ENCODE measurements around the gene RALGAPA2.

The RALGAPA2 gene

DNA sequence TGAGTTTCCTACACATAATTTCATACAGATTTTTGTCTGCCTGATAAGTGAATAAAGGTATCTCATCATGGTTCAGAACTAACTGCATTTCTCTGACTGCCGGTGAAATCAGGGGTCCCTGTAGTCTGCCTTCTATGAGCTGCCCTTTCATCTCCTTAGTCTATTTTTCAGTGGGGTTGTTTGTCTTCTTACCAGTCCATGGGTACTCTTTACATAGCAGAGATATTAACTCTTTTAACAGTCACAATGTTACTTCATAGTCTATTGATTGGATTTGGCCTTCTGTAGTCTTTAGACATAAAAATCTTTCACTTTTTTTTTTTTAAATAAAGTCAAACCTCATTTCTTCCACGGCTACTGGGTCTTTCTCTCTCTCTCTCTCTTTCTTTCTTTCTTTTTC is 79.8 kb downstream of the RALGAPA2 start:
- DNase-seq (ENCODE audit: low read depth in 1 of 2, low spot score in 1 of 2), result no peak

DNA sequence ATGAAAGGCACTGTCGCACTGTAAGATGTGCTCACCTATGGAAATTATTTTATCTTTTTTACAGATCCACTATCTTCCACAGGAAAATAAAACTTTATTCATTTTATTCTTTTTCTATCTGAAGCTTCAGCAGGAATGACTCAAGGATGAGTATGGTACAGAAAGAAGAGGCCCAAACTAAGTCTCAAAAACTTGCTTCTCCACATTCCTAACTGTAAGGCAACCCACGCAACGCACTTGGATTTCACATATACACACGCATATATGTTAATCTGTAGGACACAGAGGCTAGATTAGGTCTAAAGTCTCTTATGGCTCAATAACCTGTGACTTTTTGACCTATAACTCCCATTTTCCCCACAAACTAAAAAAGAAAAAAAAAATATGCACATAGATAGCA is 81.9 kb downstream of the RALGAPA2 start:
- DNase-seq (ENCODE audit: low read depth in 1 of 2, low spot score in 1 of 2), result no peak

DNA sequence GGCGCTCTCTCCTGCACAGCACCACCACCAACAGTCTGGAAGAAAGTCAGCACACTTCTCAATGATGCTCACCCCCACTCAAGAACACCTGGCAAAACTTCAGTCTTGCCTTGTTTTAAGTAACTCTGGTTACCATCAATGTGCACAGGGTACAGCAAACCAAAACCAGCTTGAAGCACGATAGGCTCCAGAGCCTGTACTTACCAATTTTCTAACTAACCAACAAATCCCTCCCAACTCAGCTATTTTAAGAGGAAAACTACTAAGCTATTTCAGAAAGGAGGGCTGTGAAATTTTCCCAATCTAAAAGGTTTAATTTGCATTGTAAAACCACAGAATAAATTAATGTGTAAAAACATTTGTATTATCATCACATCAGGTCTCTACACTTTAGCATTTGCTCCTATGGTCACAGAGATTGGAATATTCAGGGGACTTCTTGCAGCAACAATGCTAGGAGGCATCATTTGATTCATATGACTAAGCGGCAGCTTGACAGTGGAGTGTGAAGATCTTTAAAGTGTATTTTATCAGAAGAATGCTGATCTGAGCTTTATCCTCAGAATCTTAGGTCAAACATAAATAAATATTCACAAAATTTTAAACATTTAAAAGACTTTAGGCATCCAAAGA is 82.8 kb downstream of the RALGAPA2 start:
- DNase-seq (ENCODE audit: low read depth in 1 of 2, low spot score in 1 of 2), result no peak

DNA sequence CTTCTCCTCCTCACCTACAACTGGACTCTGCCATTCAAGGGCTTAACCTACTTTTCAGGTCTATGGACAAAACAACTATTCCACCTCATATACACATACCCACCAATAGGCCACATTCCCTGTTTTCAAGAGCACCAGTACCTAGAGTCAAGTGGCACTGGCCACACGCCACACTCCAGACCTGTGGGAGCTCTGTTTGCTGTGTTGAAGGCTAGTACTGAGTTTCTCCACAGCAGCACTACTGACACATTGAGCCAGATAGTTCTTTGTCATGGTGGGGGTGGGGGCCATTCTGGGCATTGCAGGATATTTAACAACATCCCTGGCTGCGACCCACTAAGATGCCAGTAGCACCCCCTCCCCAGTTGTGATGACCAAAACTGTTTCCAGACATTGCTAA is 84.1 kb downstream of the RALGAPA2 start:
- DNase-seq (ENCODE audit: low read depth in 1 of 2, low spot score in 1 of 2), result no peak

DNA sequence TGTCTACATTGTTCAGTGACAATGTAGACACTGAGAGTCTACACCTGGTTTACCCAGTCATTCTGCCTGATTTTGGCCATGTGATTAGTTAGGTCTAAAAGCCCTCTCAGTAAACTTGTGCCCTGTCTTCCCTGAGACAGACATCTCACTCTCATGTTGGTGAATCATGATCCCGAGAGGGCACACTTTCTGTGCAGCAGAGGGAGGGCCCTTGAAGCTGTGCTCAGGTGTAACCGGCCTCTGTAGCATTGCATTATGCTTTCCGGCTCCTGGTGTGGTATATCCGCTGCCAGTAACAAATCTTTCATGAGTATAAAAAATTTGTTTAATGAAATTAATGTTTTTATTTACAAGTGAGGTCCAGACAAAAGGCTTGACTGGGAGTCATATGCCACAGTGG is 85.0 kb downstream of the RALGAPA2 start:
- no peak for DNase-seq (ENCODE audit: low read depth in 1 of 2, low spot score in 1 of 2)

DNA sequence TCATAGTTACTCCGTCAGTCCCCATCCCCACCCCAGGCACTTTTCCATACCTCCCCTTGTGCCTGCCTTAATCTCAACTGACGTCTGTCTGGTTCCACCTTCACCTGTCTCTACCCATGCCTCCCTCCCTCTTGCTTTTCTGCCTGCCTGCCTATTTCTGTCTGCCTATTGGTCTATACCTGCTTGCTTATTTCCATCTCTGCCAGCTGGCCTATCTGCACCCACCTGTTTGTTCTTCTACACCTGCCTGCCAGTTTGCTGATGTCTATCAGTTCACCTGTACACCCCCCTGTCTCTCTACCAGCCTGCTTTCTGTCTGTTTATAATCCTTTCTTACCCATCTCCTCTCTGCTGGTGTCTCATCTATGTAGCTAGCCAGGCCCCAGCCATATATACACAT is 87.5 kb downstream of the RALGAPA2 start:
- DNase-seq (ENCODE audit: low read depth in 1 of 2, low spot score in 1 of 2), result no peak

DNA sequence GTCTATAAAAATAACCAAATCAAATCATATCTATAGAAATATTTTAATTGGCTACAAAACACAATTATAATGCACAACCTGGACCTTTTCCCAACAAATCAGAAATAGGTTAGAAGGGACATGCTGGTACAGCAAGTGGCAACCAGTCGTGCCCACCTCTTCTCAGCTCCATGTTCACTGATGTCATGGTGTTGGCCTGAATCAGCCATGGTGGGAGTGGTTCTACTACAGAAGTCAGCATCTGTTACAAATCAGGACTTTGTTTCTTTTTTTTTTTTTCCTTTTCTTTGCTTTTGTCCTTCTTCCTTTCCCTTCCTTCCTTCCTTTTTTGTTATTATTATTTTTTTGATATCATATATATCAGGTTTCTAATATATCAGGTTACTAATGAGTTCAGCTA is 91.2 kb downstream of the RALGAPA2 start:
- DNase-seq (ENCODE audit: low read depth in 1 of 2, low spot score in 1 of 2), result no peak

DNA sequence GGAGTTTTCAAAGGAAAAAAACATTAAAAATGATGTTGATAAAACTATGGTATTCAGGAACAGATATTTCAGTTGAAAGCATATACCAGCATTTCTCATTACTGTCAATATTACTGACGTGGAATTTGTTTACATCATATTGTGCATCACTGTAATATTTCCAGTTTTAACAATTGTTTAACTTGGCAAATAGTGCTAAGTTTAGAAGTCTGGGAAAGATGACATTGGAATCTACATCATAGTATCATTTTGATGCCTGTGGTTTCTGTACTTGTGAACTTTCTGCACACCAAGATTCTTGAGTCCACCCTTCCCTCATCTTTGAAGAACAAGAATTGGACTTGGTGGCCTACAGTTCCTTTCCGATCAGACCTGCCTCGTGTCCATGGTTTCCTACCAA is 98.1 kb downstream of the RALGAPA2 start:
- DNase-seq (ENCODE audit: low read depth in 1 of 2, low spot score in 1 of 2), result no peak

DNA sequence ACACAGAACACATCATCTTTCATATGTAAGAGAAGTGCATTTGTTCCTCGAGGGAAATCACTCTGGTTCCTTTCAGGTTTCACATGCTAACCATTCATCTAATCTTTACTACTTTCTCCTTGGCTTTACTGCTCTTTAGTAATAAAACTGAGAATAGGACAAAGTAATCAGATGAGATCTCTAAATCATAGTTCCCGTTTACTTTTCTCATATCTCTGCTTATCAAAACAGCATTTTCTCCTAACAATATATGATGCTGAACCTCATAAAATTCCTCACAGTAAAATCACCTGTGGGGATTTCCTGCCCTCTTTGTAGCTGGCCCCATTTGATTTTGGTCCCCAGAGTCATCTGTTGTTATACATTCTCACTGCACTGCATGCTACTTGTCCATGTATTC is 100.2 kb downstream of the RALGAPA2 start:
- no peak for DNase-seq (ENCODE audit: low read depth in 1 of 2, low spot score in 1 of 2)

DNA sequence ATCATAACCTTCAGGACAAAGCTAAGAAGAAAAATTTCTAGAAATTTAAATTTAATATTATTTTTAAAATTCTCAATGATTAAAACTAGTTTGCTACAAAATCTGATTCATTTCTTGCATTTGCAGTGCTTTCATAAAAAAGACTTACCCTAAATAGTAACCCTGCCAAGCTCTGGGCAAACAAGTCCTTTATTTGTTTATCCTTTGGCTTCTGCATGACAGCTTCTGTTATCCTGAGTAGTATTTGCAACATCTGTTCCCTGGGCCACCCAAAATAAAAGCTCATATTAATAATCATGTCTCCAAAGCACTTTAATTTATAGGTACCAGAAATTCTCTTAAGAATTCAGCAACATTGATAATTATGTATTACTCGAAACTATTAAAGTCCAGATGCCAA is 101.3 kb downstream of the RALGAPA2 start:
- DNase-seq (ENCODE audit: low read depth in 1 of 2, low spot score in 1 of 2), result no peak

DNA sequence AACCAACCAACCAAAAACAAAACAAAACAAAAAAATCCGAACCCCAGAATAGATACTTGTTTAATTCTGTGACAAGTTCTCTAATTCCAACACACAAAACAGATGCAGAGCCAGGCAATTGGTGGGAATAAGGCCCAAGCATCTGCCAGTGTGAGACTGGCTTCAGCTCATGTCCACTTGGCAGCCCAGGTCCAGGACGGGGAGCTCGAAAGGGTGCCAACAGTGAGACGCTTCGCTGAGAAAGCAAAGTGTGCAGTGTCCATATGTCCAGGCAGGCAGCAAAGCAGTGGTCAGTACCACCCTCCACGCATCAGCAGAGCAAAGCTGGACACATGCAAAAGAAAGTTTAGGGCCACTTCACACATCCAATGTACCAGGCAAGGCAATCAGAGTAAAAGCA is 102.9 kb downstream of the RALGAPA2 start:
- no peak for DNase-seq (ENCODE audit: low read depth in 1 of 2, low spot score in 1 of 2)

DNA sequence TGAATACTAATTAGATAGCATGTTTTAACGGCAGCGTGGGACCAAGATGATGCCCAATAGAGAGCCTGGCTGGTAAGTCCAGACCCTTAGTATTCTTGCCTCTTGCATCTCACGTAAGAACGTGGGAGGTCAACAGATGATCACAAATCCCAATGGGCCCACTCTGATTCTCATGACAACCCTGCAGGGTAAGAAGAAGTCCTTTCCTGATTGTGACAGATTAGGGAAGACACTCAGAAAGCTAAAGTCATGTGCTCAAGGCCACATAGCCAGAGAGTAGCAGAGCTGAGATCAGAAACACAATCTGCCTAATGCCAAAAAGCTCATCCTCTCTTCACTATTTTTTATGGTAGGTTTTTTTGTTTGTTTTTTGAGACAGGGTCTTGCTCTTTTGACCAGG is 103.8 kb downstream of the RALGAPA2 start:
- DNase-seq (ENCODE audit: low read depth in 1 of 2, low spot score in 1 of 2), result no peak

DNA sequence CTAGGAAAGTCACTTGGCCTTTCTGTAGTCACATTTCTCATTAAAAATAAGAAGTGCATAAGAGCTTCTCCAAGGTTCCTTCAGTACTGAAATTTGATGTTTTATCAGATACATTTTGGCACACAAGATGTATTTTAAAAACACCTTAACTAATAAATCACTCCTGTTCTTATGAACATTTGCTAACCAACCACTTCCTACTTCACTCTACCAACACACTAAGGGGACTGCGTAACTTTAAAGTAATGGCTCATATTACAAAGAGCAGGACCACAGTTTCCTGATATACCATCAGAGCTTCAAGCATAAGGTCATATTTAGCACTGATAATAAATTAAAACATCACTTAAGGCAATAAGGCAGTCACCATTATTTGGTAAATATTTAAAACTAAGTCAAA is 104.4 kb downstream of the RALGAPA2 start:
- DNase-seq (ENCODE audit: low read depth in 1 of 2, low spot score in 1 of 2), result no peak

DNA sequence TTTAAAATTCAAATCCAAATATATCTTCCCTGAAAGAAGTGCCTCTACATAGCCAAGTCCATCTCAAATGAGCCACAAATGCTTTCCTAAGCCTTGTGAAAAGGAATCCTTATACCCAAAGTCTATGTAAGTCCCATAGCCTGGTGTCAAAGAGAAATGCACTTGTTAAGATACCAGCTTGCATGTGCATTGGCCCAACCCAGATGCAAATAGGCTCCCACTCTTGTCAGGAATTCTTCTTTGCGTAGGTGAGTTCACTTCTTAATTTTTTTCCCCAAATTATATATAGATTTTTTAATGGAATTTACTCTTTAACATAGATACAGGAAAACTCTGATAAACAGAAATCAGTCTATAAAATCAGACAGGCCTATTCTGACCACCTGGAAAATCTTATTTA is 105.6 kb downstream of the RALGAPA2 start:
- DNase-seq (ENCODE audit: low read depth in 1 of 2, low spot score in 1 of 2), result no peak

DNA sequence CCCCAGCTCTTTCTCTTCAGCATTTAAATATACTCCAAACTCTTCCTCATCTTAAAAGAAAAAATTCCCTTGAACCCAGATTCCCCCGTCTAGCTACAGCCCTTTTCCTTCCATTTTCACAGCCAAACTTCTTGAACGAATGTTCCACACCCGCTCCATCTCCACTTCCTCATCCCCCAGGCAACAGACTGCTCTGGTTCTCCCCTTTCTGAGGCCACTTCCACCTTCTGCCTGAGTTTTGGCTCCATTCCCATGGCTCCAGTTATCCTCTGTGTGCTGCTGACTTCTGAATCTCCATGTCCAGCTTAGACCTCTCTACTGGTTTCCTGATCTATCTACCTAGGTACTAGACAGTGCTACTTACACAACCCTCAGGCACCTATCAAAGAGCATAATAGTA is 106.4 kb downstream of the RALGAPA2 start:
- no peak for DNase-seq (ENCODE audit: low read depth in 1 of 2, low spot score in 1 of 2)

DNA sequence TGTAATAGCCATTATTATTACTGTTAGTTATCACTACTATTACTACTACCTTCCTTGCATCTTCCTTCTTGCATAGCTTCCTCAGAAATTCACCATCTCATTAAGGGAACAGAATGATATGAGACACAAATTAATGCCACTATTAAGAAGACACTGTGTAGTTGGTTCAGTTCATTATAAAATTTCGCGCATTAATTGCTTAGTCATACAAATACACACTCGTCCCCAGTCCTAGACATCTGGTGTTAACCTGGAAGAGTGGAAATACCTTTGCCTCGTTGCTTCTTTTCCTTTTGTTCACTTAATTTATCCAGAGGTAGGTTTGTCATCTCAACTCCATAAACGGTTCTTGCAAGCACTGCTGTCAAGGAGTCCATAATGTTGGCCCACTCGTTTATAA is 107.5 kb downstream of the RALGAPA2 start:
- DNase-seq (ENCODE audit: low read depth in 1 of 2, low spot score in 1 of 2), result no peak

DNA sequence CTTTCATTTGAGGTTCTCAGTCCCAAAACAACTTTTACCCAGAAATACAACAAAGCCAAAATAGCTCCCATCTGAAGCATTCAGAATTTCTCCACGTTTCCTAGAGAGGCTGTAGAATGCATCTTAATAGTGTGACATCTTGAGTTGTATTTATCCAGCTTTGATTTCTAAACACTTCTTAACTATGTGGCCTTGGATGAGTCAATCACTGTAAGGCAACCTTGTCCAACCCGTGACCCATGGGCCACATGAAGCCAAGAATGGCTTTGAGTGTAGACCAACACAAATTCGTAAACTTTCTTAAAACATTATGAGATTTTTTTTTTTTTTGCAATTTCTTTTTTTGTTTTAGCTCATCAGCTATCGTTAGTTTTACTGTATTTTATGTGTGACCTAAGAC is 108.1 kb downstream of the RALGAPA2 start:
- DNase-seq (ENCODE audit: low read depth in 1 of 2, low spot score in 1 of 2), result no peak

DNA sequence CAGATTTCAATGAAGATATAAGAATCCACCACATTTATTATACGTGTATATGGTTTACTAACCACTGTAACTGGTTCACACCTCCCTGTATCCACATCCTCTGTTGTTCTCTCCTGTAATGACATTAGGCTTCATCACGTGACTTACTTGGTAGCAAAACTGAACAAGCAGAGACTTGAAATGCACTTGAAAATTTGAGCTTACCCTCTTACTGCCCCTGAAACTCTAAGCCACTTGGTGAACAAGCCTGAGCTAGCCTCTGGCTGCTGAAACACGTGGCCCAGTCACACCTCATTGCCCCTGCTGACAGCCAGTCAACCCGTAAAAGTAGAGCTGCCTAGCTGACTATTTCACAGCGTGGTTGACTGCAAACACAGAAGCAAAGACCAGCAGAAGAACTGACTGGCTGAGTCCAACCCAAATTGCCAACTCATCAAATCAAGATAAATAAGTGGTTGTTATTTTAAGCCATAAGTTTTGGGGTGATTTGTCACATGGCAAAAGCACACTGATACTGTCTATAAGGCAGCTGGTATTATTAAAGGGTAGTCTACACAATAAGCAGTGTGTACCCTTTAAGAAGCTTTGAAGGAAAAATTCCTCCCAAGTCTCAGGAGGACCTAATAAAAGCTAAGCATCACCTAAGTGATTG is 109.0 kb downstream of the RALGAPA2 start:
- DNase-seq (ENCODE audit: low read depth in 1 of 2, low spot score in 1 of 2), result no peak

DNA sequence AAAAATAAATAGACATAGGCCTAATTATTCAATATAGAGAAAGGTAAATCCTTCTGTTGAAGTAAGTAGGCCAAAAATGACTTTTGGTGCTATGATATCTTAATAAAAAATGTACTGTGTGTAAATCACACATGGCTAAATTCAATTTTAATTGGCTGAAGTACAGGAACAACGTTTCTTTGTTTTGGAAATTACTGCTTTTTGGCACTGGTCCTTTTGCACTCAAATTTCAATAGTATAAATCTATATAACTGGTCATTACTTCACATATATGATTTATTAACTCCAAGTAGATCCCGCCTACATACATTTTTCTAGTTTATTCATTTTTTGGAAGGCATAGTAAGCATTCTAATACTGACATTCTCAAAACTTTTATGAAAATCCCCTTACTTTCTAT is 114.5 kb downstream of the RALGAPA2 start:
- no peak for DNase-seq (ENCODE audit: low read depth in 1 of 2, low spot score in 1 of 2)

DNA sequence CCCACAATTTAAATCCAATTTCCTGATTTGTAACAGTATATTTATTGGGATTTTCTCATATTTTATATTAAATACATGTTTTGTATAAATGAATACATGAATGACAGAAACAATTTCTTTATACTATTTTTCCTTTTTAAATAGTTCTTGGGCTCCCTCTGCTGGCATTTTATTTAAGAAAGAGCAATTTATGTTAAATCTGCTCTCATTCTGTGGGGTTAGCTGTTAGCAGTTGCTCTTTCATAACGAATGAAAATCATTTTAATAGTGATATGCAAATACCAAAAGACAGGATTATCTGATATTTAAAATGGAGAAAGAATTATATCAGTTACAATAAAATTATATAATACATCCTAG is 118.3 kb downstream of the RALGAPA2 start:
- DNase-seq (ENCODE audit: low read depth in 1 of 2, low spot score in 1 of 2), result no peak

DNA sequence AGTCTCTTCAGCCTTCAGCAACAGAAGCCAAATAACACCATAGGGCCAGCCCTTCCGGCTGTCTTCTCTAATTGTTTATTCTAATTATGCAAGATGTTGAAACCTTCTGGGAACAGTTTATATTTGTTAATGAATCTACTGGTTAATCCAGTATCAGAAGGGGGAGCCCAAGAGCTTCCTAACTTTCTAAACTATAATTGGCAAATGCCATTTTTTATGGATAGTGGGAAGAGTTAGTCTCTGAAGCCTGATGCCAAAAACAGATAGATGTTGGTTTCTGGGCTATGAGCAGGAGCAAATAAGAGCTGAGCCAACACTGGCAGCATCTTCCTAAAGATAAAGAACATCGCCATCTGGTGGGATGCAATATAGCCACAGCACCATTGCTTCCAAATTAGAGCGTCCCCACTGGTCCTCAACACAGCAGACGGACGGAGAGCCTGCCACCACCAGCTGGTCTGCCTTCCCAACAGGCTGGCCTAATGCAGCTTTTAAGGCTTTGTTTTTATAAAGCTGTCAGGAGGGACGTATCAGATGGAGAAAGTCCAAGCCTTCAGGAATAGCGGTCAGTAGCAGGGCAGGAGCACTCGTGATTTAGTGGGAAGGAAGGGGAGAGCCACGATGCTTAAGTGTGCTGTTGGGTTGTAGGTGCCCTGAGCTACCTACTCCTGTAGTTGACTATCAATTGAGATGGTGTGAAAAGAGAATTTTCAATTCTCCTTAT is 118.8 kb downstream of the RALGAPA2 start:
- no peak for DNase-seq (ENCODE audit: low read depth in 1 of 2, low spot score in 1 of 2)

DNA sequence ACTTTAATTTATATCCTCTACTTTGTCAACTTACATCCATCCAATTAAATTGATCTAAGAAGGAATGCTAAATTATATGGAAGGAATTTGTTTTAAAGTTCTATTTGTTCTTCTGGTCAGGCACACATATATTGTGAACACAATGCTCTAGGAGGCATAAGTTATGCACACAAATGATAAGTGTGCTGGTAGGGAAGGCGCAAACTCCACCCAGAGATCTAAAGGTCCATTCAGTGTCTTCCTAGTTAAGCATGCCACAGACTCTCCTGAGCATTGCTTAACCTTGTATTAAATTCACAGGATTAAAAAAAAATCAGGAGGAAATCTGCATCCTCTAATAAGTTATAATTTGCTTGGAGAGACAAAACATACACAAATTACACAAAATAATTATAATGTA is 127.3 kb downstream of the RALGAPA2 start:
- DNase-seq (ENCODE audit: low read depth in 1 of 2, low spot score in 1 of 2), result no peak

DNA sequence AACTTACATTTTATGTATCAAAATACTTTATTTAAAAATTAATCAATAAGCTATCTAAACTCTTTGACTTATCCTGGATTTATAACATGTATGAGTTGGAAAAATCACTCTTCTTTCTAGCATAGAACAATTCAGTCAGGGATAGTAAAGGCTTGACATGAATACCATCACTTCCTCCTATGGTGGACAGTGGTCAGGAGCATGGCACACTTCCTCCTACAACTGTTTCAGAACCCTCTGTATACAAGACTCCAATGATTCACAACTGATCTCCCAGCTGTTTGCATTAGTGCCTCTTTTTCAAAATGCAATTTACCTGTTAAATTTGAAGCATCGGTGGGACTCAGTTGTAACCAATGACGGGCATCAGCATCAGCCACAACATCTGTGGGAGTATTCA is 129.7 kb downstream of the RALGAPA2 start:
- DNase-seq (ENCODE audit: low read depth in 1 of 2, low spot score in 1 of 2), result no peak
